H9 (cell line): Measurements from ENCODE around the gene CFAP57. TPM values are rescaled to one million over a fixed set of nuclear protein-coding genes. Genes with fewer than 3 reads are reported as not detected.

ENCODE experiments used
- DNase-seq: peaks from one replicate; pipeline ENCODE4 v3.0.0-alpha.2; 2017
- H2AFZ ChIP-seq: one replicate; pipeline ENCODE4 v1.6.1; 2013; ENCODE audit warnings: mild to moderate bottlenecking, low read length, control low read depth, moderate library complexity
- H2AK5ac ChIP-seq: 2 replicates; pipeline ENCODE4 v1.6.1; 2013; ENCODE audit warnings: low read length, control low read depth, mixed read lengths; ENCODE audit not compliant: insufficient read length
- H2BK120ac ChIP-seq: one replicate; pipeline ENCODE4 v1.6.1; 2013; ENCODE audit warnings: low read depth, mild to moderate bottlenecking, low read length, control low read depth, inconsistent platforms; ENCODE audit not compliant: poor library complexity, severe bottlenecking
- H2BK12ac ChIP-seq: 2 replicates; pipeline ENCODE4 v1.6.1; 2013; ENCODE audit warnings: low read length, control low read depth, mixed read lengths, low read depth; ENCODE audit not compliant: insufficient read length
- H2BK15ac ChIP-seq: 2 replicates; pipeline ENCODE4 v1.6.1; 2013; ENCODE audit warnings: low read depth, low read length, control low read depth
- H2BK20ac ChIP-seq: one replicate; pipeline ENCODE4 v1.6.1; 2013; ENCODE audit warnings: low read depth, mild to moderate bottlenecking, low read length, control low read depth, inconsistent platforms; ENCODE audit not compliant: poor library complexity, severe bottlenecking
- H2BK5ac ChIP-seq: 2 replicates; pipeline ENCODE4 v1.6.1; 2013; ENCODE audit warnings: low read length, control low read depth, mixed read lengths; ENCODE audit not compliant: insufficient read length
- H3K14ac ChIP-seq: 2 replicates; pipeline ENCODE4 v1.6.1; 2013; ENCODE audit warnings: low read length, control low read depth; ENCODE audit not compliant: insufficient read depth
- H3K18ac ChIP-seq: 2 replicates; pipeline ENCODE4 v1.6.1; 2013; ENCODE audit warnings: low read depth, mild to moderate bottlenecking, mixed read lengths, low read length, control low read depth; ENCODE audit not compliant: insufficient read length
- H3K23ac ChIP-seq: 2 replicates; pipeline ENCODE4 v1.6.1; 2013; ENCODE audit warnings: low read length, control low read depth, mixed read lengths, low read depth; ENCODE audit not compliant: insufficient read length
- H3K23me2 ChIP-seq: 2 replicates; pipeline ENCODE4 v1.6.1; 2013; ENCODE audit warnings: low read depth, mild to moderate bottlenecking, mixed read lengths, low read length, control low read depth; ENCODE audit not compliant: insufficient read length, poor library complexity, severe bottlenecking
- H3K27ac ChIP-seq: 2 replicates; pipeline ENCODE4 v1.5.1; 2013; ENCODE audit warnings: low read length, control low read depth, mixed read lengths, low read depth; ENCODE audit not compliant: insufficient read length
- H3K27me3 ChIP-seq: 2 replicates; pipeline ENCODE4 v1.6.1; 2013; ENCODE audit warnings: low read length, control low read depth, inconsistent platforms; ENCODE audit not compliant: insufficient read depth
- H3K4ac ChIP-seq: 2 replicates; pipeline ENCODE4 v1.6.1; 2013; ENCODE audit warnings: low read depth, mild to moderate bottlenecking, control low read depth, inconsistent platforms, low read length, moderate library complexity
- H3K4me1 ChIP-seq: 2 replicates; pipeline ENCODE4 v1.6.1; 2013; ENCODE audit warnings: low read length, control low read depth, inconsistent platforms; ENCODE audit not compliant: insufficient read depth
- H3K4me2 ChIP-seq: 2 replicates; pipeline ENCODE4 v1.6.1; 2013; ENCODE audit warnings: low read length, control low read depth, mixed read lengths; ENCODE audit not compliant: insufficient read length, insufficient read depth
- H3K56ac ChIP-seq: 2 replicates; pipeline ENCODE4 v1.6.1; 2013; ENCODE audit warnings: low read depth, mild to moderate bottlenecking, mixed read lengths, low read length, control low read depth; ENCODE audit not compliant: insufficient read length
- H3K79me1 ChIP-seq: 2 replicates; pipeline ENCODE4 v1.6.1; 2013; ENCODE audit warnings: low read depth, mild to moderate bottlenecking, moderate library complexity, low read length, control low read depth, inconsistent platforms; ENCODE audit not compliant: insufficient read depth, poor library complexity, severe bottlenecking
- H3K79me2 ChIP-seq: 2 replicates; pipeline ENCODE4 v1.6.1; 2013; ENCODE audit warnings: low read length, control low read depth, inconsistent platforms; ENCODE audit not compliant: insufficient read depth
- H3K9ac ChIP-seq: 2 replicates; pipeline ENCODE4 v1.6.1; 2013; ENCODE audit warnings: low read length, control low read depth, mixed read lengths; ENCODE audit not compliant: insufficient read length; ENCODE audit errors: extremely low read depth
- H3K9me3 ChIP-seq: one replicate; pipeline ENCODE4 v1.6.1; 2013; ENCODE audit warnings: low read depth, low read length, inconsistent platforms; ENCODE audit not compliant: control insufficient read depth
- H3T11ph ChIP-seq: one replicate; pipeline ENCODE4 v1.6.1; 2013; ENCODE audit warnings: mild to moderate bottlenecking, low read length, control low read depth, inconsistent platforms
- H4K20me1 ChIP-seq: one replicate; pipeline ENCODE4 v1.6.1; 2013; ENCODE audit not compliant: control insufficient read depth, insufficient read length, insufficient read depth
- H4K5ac ChIP-seq: 2 replicates; pipeline ENCODE4 v1.6.1; 2013; ENCODE audit warnings: low read depth, mild to moderate bottlenecking, mixed read lengths, low read length, control low read depth; ENCODE audit not compliant: insufficient read length
- H4K8ac ChIP-seq: replicated peaks from 2 replicates; pipeline ENCODE4 v1.6.1; 2013; ENCODE audit warnings: low read length, control low read depth, mixed read lengths, low read depth; ENCODE audit not compliant: insufficient read length
- H4K91ac ChIP-seq: 2 replicates; pipeline ENCODE4 v1.6.1; 2013; ENCODE audit warnings: low read depth, mild to moderate bottlenecking, moderate library complexity, mixed read lengths, low read length, control low read depth; ENCODE audit not compliant: insufficient read length
- H3K27ac Mint-ChIP-seq, 3 experiments: 2 replicates in 2 of 3; 3 replicates in 1 of 3; pipeline ENCODE4 v1.8.0; 2020 to 2021; ENCODE audit warnings: mixed read lengths in 3 of 3, mild to moderate bottlenecking in 1 of 3, moderate library complexity in 1 of 3
- H3K27me3 Mint-ChIP-seq: 2 replicates; pipeline ENCODE4 v1.8.0; 2021; ENCODE audit warnings: low read depth, mild to moderate bottlenecking, moderate library complexity, mixed read lengths
- H3K36me3 Mint-ChIP-seq, 3 experiments: 2 replicates in 2 of 3; 3 replicates in 1 of 3; pipeline ENCODE4 v1.8.0; 2020 to 2021; ENCODE audit warnings: low read depth in 3 of 3, mixed read lengths in 3 of 3; ENCODE audit not compliant: insufficient read depth in 1 of 3
- H3K4me1 Mint-ChIP-seq, 2 experiments: 2 replicates each; pipeline ENCODE4 v1.8.0; 2020; ENCODE audit warnings: mixed read lengths in 2 of 2
- H3K4me3 Mint-ChIP-seq, 2 experiments: 2 replicates in 1 of 2; 3 replicates in 1 of 2; pipeline ENCODE4 v1.8.0; 2020 to 2021; ENCODE audit warnings: mild to moderate bottlenecking in 2 of 2, mixed read lengths in 2 of 2, moderate library complexity in 1 of 2
- H3K9me3 Mint-ChIP-seq, 2 experiments: 2 replicates in 1 of 2; 3 replicates in 1 of 2; pipeline ENCODE4 v1.8.0; 2020; ENCODE audit warnings: mild to moderate bottlenecking in 2 of 2, mixed read lengths in 2 of 2, moderate library complexity in 1 of 2
- WGBS: extraction: QIAGEN DNeasy Blood & Tissue Kit; methylation state at CpG from one replicate; pipeline ENCODE4 v1.1.7; 2013; ENCODE audit warnings: missing lambda C conversion rate, low lambda C conversion rate, mixed read lengths; ENCODE audit not compliant: insufficient read length; ENCODE audit errors: extremely low coverage; 5-methylcytosine and 5-hydroxymethylcytosine counted together
- total RNA-seq: library from RNA; stranded (reverse); gene quantifications from 2 replicates; pipeline ENCODE4 v1.2.1, GENCODE V29; 2021
- TF ChIP-seq, protein P1 (sequence below): fragments of 200-600 bp; sonication (generic); conservative IDR thresholded peaks from 3 replicates; pipeline ENCODE4 v1.8.0; 2021; ENCODE audit warnings: antibody characterized with exemption, mild to moderate bottlenecking

Gene CFAP57
- total RNA-seq, 1 experiment from 2014 or later: 0.33 TPM

DNA sequence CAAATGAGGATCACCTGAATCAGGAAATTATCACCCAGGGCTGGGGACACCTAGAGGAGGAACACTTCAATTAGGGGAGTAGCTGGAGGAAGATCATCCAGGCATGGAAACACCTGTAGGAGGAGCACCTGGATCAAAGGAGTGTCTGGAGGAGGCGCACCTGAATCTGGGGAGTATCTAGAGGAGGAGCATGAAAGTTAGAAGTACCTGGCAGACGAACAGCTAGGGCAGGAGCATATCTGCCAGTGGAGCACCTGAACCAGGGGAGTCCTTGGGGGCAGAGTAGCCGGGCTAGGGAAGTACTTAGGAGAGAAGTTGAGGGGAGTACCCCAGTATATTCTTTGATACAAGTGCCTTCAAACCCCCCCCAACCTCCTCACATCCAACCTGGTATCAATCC lies 111.9 kb downstream of the CFAP57 start:
- Histone ChIP-seq H4K91ac (no peak overlapping the region), H3K4me1 (peaks cover 7% of the 10 kb centered on the region; the same call in 1 of the 2 replicates), H3K9me3 (no peaks in the 10 kb centered on the region), H3K4me2 (no peak overlapping the region), H3K27ac (no peak overlapping the region), H2BK12ac (no peak overlapping the region), H4K20me1 (no peaks in the 10 kb centered on the region), H3K14ac (no peak overlapping the region), H2BK120ac (no peak overlapping the region), H3K79me1 (no peaks in the 10 kb centered on the region), H2BK20ac (no peak overlapping the region), H3K18ac (no peak overlapping the region), H3T11ph (no peak overlapping the region), H3K79me2 (no peaks in the 10 kb centered on the region), H4K5ac (no peak overlapping the region), H2BK5ac (no peak overlapping the region), H3K56ac (no peak overlapping the region), H3K23ac (no peak overlapping the region), H2BK15ac (no peak overlapping the region), H3K4ac (no peak overlapping the region), H2AK5ac (no peak overlapping the region), H2AFZ (no peak overlapping the region), H3K27me3 (no peaks in the 10 kb centered on the region), H3K23me2 (peaks cover 3% of the 10 kb centered on the region), H3K9ac (no peak overlapping the region), H4K8ac (no peak overlapping the region)
- Mint-ChIP-seq H3K4me3 (peak overlapping the region; percentile 38 to 71; a peak in 3 of 5 replicates), H3K9me3 (no peaks in the 10 kb centered on the region), H3K4me1 (peaks cover 24 to 27% of the 10 kb centered on the region in 2 experiments), H3K27ac (no peak overlapping the region), H3K27me3 (peaks cover 3% of the 10 kb centered on the region), H3K36me3 (peaks cover 0 to 15% (median 4%) of the 10 kb centered on the region in 3 experiments; a peak in 4 of 7 replicates)
- no peak for DNase-seq
- TF ChIP-seq, protein P1, sequence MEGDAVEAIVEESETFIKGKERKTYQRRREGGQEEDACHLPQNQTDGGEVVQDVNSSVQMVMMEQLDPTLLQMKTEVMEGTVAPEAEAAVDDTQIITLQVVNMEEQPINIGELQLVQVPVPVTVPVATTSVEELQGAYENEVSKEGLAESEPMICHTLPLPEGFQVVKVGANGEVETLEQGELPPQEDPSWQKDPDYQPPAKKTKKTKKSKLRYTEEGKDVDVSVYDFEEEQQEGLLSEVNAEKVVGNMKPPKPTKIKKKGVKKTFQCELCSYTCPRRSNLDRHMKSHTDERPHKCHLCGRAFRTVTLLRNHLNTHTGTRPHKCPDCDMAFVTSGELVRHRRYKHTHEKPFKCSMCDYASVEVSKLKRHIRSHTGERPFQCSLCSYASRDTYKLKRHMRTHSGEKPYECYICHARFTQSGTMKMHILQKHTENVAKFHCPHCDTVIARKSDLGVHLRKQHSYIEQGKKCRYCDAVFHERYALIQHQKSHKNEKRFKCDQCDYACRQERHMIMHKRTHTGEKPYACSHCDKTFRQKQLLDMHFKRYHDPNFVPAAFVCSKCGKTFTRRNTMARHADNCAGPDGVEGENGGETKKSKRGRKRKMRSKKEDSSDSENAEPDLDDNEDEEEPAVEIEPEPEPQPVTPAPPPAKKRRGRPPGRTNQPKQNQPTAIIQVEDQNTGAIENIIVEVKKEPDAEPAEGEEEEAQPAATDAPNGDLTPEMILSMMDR: no peak
- WGBS: no CpG with 5 or more reads among the region's 3 CpGs
